22Rv1 (cell line): ENCODE measurements around the gene RO60.

Experiments
- H3K27ac ChIP-seq: fragments of 450-650 bp; 2 replicates; pipeline ENCODE4 v1.5.1; 2017
- CTCF ChIP-seq: fragments of 450-650 bp; IDR thresholded peaks from 2 replicates; pipeline ENCODE4 v1.5.1; 2017; ENCODE audit warnings: mild to moderate bottlenecking
- ZFX ChIP-seq: fragments of 450-650 bp; IDR thresholded peaks from 2 replicates; pipeline ENCODE4 v1.6.1; 2017; ENCODE audit warnings: antibody characterized with exemption, borderline replicate concordance

The RO60 gene

DNA sequence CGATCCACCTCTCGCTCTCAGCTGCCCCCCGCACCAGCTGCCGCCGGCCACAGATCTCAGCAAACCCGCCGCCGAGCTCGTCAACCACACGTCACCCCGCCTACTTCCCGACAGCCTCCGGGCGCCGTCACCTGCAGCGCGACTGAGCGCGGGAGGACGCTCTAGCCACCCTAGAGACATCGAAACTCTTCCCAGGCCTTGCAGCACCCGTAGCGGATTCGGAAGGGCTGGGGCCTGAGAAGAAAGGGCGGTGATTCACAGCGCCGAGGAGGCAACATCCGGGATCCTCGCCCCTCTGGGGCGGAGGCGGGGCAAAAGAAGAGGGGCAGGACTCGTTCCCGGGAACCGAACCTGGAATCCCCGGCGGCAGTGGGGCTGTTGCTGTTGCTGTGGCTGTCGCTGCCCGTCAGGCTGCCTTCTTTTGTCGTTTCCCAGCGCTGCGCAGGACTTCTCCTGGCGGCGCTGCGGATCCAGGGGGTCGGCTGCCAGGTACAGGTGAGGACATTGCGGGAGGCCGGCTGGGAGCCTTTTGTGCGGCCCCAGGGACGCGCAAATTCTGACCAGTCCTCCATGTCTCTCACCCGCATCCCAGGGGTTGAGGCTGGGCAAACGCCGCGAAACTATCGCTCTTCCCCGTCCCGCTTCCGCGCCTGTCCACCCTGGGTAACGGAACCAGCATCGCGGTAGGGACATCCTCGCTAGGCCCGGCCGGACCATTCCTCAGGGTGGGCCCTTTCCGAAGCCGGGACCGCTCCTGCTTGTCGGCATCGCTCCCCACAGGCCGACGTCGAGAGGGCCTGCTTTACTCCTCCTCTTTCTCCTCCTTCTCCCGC is at the start of gene RO60, which contains the start of gene UCHL5:
TSS of gene RO60 (plus strand) at position 331 of the 833 bp plus-strand sequence. CDS start 9,443 bp downstream, outside the sequence.
TSS of gene UCHL5 (minus strand) at position 79 of the 833 bp plus-strand sequence. CDS start 100 bp downstream, outside the sequence.
- peak within 1 kb of the TSS; percentile 97 for H3K27ac ChIP-seq
- no peak for TF ChIP-seq ZFX
- TF ChIP-seq CTCF: no peak

GRCh38 chr1:193011406-193011805 is 48.0 kb upstream of the RO60 start:
- TF ChIP-seq ZFX (no peak), CTCF (no peak)
- peak overlapping the region; percentile 87; the same call in 1 of the 2 replicates for H3K27ac ChIP-seq

- TF ChIP-seq ZFX (no peak), CTCF (no peak)
- peak overlapping the region; percentile 33 for H3K27ac ChIP-seq
Measured at GRCh38 chr1:193013005-193013404, 46.4 kb upstream of the RO60 start.

GRCh38 chr1:193013707-193014106 is 45.7 kb upstream of the RO60 start:
- peak overlapping the region; percentile 33 for H3K27ac ChIP-seq
- TF ChIP-seq CTCF: no peak
- TF ChIP-seq ZFX: no peak

DNA sequence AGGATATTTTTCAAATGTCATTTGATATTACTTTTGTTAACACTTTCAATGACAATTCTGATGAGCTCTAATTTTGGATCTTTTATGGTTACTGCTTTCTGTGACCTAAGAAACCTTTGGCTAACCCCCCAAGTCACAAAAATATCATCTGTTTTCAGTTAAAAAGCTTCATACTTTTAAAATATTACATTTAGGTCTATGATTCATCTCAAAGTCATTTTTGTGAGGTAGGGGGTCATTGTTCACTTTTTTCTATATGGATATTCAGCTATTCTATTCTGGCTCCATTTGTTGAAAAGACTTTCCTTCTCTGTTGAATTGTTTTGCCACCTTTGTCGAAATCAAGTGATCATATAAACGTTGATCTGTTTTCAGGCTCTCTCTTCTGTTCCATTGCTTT is 45.0 kb upstream of the RO60 start:
- TF ChIP-seq ZFX: no peak
- TF ChIP-seq CTCF: no peak
- H3K27ac ChIP-seq: peak overlapping the region; percentile 33

DNA sequence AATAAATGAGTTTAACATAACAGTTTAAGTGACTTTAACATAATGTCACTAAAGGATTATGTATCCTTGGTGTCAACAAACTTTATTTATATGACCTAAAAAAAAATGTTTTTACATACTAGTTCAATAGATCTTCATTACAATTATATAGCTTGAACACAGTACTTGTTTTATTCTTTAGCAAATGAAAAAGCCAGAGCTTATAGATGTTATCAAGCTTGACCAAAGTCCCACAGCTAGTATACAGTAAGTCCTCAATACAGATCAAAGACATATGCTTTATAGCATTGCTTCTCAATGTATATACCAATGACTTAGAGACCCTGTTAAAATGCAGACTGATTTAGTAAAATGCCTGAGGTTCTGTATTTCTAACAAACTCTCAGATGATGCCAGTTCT is 42.6 kb upstream of the RO60 start:
- H3K27ac ChIP-seq: peak overlapping the region; percentile 70
- TF ChIP-seq ZFX (no peak), CTCF (no peak)

DNA sequence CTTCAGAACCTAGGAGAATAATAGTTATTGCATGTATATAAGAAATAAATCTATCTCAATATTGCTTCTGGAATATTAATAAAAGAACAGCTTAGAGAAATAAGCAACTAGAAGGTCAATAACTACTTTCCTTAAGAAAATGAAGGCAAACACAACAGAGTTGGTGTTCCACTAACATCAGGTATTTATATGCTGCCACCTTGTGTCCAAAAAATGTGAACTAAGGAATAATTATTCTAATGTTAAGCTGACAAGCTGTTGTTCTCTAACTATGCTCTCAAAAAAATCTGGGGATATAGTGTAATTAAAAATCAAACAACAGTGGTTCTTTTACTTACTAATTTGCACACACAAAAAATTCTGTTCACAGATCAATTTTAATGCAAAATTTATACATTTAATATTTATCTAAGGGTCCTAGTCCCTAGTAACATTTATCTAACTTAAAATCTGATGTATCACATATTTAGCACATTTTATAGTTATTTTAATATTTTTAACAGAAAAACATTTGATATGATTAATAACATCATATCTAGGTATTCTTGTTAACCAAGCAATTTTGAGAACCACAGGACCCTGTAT is 39.9 kb upstream of the RO60 start:
- peak; percentile 86 for TF ChIP-seq CTCF
- no peak for TF ChIP-seq ZFX
- H3K27ac ChIP-seq: peak overlapping the region; percentile 70
